Renal pelvis (tissue), 4 donors: Measurements from ENCODE around the gene CBFA2T3. TPM values are rescaled to one million over a fixed set of nuclear protein-coding genes. Genes with fewer than 3 reads are reported as not detected.
"Not testable (repeated sequence)": the region's sequence is repeated elsewhere in the genome, so short reads cannot be mapped to it uniquely, and the experiment has no call there.

Experiments used
- DNase-seq: peaks from one replicate; pipeline ENCODE4 v3.0.0-alpha.2; 2013
- polyA plus RNA-seq, 3 donors: library from polyadenylated mRNA; unstranded; fragments of 120-200 nt; gene quantifications; one replicate each; pipeline ENCODE4 v1.2.1, GENCODE V29; 2013; ENCODE audit not compliant: insufficient read length in 3 of 3

The CBFA2T3 gene
- polyA plus RNA-seq, 3 donors: 3.1 to 3.6 (median 3.5) TPM

DNA sequence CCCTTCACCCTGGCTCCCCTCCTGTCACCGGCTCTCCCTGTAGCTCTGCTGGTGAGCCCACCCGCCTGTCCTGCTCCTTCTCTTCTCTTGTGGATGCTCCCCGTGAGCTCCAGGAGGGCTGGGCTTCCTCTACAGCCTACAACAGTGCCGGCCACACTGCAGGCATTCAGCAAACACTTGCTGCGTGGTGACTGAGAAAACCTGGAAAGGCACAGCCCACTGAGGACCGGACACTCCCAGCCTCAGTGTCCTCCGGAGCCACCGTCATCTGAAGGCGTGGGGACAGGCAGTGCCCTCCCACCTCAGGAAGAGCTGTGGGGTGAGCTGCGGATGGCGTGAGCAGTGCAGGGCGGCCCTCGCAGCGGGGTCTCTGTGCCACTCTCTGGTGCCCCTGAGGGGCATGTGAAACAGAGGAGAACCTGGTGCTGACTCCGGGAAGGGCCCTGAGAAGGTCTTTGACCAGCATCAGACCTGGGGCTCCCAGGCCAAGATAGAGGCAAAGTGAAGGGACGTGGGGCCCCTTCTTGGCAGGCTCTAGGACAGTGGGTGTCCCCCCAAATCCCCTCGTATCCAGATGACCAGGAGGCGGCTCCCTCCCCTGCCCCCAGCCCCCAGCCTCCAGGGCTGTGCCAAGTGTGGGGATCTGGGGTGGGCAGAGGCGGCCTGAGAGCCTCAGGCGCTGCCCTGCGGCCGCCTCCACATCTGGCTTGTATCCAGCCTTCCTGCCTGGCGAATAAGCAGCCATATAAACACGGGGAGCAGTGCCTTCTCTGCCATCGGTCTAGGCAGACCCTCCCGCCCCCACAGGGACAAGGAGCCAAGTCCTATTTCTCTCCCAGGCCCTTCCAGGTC is 66.5 kb downstream of the CBFA2T3 start:
- no peak for DNase-seq

DNA sequence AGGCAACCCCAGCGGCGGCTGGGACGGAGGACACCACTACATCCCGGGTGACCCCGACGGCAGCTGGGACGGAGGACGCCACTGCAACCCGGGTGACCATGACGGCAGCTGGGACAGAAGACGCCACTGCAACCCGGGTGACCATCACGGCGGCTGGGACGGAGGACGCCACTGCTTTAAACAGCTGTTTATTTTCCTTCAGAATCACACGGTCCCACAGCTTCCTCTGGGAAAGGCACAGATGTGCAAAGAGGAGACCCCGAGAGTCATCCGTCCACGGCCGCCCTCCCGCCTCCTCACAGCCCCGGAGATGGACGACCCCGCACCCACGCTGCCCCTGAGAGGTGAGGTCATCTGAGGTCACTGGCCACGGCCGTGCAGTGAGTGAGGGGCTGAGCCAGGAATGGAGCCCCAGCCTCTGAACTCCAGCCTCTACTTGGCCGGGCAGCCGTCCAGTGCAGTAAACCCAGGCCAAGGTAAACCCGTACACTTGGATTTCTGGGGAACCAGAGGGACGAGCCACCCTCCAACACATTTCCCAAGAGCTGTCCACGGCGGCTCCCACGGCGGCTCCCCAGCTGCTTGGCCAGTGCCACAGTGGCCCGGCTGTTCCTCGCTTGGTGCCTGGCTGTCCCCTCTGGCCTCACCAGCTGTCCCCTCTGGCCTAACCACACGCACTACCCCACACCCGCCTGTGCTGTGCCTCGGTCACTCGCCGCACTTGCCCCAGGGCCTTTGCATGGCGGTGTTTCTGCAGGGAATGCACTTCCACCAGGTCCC is 67.4 kb downstream of the CBFA2T3 start:
- no peak for DNase-seq

DNA sequence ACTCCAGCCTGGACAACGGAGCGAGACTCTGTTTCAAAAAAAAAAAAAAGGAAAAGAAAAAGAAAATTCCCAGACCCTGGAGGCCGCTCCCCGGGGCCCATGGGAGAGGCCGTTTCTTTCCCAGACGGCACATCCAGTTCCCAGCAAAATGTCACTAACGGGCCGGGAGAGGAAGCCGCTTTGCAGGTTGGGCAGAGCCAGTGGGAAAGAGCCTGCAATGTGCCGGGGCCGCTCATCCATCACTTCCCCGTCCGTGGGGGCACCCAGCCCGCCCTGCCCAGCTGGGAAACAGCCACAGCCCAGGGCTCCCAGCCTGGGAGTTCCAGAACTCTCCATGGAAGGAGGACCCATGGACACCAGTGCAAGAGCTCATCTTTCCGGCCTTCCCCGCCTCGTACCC is 68.7 kb downstream of the CBFA2T3 start:
- DNase-seq: no peak

DNA sequence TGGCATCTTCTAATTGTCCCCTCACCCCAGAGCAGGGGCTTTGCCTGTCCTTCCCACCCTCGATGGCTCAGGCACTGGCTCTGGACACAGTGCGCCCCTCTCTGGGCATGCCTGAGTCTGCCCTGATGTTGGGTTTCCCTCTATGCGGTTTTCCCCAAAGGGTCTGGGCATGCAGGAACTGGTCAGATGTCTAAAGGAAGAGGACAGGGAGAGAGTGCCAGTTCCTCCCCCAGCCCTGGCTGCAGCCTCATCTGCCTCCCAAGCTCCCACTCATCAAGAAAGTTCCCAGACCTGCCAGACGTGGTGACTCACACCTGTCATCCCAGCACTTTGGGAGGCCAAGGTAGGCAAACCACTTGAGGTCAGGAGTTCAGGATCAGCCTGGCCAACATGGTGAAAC is 69.2 kb downstream of the CBFA2T3 start:
- no peak for DNase-seq

DNA sequence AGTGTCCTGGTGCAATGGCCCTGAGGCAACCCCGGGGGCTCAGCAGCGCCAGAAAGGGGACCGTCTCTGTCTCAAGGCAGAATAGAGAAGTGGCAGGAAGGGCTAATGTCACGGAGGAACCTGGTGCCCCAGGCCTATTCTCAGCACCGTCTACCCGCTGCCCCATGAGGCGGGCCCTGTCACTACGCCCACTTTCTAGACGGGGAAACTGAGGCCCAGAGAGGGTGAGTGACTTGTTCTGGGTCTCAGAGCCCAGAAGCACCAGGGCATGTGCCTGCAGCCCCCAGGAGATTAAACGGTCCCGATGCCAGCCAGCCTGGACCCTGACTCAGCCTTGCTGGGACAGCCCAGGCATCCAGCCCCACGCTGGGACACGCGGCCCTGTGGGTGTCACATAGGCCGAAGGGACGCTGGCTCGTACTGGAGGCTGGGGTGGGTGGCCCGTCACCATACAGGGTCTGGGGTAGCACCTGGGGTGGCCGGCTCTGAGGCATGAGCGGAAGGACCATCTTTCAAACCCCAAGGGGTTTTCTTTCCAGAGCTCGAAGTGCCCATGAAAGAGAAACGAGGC is 70.4 kb downstream of the CBFA2T3 start:
- no peak for DNase-seq

DNA sequence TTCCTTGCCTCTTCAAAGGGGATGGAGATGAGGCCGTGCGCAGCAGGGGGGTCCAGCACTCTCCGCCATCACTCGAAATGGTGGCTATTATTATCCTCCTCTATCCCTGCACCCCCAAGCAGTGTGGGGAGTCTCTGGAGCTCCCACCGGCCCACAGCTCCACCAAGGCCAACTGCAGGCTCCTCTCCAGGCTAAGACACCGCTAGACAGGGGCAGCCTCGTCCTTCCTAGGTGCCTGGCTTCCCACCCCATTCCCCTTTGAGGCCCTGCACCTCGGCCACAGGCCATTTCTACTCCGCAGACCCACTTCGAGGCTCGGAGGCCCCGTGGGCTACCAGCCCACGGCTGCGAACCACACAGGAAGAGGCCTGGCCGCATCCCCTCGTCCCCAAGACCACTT is 71.0 kb downstream of the CBFA2T3 start:
- no peak for DNase-seq

DNA sequence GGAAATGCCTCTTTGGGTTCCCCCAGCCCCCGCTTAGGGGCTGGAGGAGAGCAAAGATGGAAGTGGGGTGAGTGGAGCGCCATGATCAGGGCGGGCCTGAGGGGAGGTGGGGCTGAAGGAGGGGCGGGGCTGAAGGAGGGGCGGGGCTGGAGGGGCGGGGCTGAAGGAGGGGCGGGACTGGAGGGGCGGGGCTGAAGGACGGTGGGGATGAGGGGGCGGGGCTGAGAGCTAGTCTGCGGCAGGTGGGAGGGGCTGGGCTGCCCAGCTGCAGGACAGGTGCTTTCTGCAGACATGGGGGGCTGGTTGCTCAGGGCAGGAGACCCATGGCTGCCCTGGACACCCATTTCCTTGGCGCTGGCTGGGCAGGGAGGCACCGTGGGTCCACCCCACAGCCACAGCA is 71.4 kb downstream of the CBFA2T3 start:
- DNase-seq: no peak

DNA sequence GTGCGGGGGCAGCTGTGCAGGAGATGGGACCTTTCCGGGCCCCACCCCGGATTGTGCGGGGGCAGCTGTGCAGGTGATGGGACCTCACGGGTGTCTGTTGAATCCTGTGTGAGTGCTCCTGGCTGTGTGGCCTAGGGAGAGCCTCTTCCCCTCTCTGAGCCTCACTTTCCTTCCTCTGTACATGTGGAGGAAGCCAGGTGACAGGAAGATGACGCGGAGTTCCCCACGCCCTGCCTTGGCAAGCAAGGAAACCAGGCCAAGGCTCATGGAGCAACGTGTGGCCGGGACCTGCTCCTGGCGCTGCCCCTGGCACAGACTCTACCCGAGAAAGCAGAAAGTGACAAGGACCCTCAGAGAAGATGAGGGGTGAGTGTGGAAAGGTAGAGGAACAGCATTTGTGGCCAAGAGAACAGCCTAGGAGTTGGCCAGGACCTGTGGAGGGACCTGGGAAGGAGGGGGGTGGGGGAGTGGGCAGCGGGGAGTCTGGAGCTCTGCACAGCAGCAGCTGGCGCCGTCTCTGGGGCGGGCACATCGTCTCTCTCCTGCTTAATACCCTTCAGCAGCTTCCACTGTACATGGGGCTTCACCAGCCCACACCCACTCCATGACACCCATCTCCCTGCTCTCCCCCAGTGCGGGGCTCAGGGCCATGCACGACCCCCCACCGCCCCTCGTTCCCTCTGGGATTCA is 72.2 kb downstream of the CBFA2T3 start:
- no peak for DNase-seq

DNA sequence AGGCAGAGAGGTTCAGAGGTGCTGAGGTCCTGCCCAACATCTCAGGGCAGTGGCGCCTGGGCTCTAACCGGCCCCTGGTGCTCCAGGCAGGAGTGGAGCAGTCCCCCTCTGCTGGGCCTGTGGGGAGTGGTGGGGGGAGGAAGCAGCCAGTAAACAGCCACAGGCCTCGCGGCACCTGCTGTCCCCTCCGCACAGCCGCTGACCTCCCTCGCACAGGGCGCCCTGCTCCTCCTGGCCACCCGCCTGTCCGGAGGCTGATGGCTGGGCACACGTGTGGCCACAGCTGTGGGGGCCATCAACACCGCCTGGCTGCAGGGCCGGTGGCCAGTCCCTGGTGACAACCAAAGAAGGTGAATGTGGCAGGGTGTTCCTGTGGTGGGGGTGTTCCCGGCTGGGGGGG is 73.7 kb downstream of the CBFA2T3 start:
- DNase-seq: no peak

DNA sequence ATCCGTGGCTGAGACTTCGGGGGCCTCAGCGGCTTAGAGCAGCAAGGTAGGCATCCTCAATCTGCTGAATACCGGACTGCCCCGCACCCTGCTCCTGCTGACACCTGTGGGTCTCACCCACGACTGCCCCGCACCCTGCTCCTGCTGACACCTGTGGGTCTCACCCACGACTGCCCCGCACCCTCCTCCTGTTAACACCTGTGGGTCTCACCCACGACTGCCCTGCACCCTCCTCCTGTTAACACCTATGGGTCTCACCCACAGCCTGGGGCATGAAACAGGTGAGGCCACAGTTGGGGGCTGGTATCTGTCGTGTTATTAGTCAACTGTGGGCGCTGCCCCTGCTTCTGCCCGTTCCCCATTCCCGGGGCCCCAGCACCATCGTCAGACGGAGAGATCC is 74.3 kb downstream of the CBFA2T3 start:
- no peak for DNase-seq

DNA sequence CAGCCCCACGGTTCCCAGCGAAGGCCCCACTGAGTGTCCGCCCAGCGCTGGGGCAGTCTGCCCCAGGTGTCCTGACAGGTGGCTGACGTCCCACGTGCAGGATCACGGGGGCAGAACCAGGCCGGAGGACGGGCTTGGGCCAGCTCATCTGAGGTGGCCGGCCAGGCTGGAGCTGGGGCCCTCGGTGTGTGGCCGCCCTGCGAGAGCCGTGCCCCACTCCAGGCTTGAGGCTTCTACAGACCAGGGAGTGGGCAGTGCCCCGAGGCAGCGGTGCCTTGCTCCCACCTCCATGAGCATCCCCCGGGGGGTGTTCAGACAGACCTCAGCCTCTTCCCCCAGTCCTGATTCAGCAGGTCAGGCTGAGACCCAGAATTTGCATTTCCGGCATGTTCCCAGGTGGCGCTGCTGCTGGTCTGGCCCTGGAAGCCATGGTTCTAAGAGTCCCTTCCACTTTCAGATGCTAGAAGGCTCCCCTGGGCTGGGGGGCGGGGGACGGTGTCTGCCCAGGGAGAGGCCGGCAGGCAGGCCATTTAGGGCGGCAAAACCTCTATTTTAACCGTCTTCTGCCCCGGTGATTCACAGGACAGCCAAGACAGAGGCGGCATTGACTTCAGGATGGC is 75.2 kb downstream of the CBFA2T3 start:
- no peak for DNase-seq

DNA sequence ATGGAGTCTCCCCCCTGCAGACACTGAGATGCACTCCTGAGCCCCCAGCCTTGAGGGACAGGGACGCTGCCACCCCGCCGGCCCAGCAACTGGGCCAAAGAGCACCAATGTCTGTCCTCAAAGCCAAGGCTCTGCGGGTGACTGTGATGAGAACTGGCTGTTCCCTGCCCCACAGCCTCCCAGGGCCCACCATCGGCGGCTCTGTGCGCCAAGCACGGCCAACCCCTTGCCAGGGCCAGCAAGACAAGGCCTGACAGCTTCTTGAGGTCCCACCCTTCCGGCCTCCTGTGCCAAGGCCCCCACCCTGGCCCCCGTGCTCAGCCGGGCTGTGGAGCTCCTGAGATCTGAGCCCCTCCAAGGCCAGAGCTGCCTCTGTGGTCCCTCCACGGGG is 76.3 kb downstream of the CBFA2T3 start:
- no peak for DNase-seq

DNA sequence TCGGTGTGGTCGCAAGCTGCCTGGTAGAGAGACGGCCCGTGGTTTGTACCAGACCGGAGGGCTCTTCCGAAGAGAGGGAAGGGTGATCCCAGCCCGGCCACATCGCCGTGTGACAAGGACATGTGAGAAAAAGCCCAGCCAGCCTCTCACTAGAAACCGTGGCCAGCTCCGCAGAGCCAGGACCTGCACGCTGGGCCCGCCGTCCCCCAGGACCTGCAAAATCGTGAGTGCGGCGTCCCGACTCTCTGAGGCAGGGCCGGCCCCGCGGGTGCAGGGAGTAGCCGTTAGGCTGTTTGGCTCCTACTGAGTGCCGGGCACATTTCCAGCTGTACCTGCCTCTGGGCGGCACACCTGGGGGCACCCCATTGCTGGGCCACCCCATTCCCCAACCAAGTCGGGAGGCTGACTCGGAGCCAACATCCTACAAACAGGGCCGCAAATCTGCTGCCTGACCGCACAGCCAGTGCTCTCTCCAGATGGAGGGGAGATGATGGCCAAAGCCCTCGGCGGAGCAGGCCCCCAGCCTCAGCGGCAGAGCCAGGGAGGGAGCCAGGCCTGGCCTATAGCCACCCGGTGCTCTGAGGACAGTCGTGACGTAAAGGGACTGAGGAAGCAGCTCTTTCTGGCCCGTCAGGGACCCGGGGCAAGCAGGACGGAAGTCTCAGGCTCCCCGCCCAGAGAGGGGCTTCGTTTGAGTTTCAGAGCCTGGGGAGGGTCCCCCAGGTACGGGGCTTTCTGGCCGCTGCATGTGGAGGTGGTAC is 76.9 kb downstream of the CBFA2T3 start:
- DNase-seq: no peak

DNA sequence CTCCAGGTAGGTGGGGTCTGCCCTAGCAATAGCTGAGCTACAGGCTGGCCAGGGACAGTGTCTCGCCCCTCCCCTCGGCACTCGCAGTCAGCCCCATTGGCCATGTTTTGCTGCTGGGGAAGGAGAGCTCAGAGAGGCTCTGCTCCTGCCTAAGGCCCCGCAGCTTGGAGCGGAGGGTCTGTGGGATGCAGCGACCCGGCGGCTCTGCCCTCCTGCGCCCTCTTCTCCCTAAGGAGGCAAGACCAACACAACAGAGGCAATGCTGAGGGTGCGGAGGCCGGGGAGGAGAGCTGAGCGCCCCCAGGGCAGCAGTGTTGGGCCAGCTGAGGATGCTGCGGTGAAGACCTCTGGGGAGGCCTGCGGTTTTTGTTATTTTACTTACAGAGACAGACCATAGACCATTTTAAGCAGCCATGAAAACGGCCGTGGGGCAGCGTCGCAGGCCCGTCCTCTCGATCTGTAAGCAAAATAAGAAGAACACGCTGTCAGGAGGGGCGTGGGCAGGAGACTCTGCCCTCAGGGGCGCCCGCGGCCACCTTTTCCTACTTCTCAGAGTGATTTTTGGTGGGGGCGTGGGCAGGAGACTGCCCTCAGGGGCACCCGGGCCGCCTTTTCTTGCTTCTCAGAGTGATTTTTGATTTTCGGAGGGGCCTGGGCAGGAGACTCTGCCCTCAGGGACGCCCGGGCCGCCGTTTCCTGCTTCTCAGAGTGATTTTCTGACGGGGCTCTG is 79.1 kb downstream of the CBFA2T3 start:
- no peak for DNase-seq

DNA sequence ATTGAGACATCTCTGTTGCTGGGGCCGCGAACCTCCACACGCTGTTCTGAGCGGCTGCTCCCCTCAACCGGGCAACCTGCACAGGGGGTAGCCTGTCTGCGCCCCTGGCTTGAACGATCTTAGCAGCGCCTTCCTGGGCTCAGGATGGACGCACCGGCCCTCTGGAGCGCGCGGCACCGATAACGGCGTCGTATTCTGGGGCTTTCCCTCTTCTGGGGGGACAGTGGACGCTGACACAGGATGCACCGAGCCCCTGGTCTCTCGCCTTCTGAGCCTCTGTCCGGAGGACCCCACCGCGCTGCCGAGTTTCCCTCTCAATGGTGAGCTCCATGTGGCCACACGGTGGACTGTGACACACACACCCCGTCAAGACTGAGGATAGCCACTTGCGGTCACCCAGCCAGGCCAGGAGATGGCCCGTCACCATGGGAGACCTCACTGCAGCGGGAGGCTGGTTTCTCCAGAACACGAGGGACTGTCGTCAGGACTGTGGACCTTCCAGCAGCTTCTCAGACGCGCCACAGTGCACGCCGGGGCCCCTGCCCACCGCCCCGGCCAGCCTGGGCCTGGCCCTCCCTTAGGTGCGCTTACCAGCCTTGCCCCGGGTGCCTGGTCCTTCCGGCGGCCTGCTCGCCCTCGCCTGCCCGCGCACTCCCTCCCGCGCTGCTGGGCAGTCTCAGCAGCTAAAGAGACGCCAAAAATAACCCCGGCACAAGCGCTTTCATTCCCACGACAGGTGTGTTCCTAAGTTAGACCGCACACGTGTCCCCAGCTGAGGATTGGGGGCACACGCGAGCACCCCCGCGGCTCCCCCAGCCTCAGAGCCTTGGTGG is 80.6 kb downstream of the CBFA2T3 start:
- DNase-seq: no peak

DNA sequence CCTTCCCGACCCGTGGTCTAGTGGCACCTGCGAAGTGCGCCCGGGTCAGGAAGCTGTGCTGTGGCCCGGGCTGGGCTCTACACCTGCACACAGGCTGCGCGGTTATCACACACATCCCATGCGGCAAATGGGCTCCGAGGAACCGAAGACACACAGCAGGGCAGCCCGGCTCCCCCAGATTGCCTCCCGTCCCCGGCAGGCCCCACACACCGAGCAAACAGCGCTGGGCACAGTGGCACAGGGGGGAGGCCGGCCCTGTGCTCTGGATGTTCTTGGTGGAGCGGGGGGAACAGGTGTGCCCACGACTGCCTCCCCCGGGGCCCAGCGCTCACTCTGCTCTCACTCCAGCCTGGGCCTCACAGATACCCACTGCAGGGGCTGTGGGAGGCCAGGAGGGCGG is 81.7 kb downstream of the CBFA2T3 start:
- DNase-seq: no peak

DNA sequence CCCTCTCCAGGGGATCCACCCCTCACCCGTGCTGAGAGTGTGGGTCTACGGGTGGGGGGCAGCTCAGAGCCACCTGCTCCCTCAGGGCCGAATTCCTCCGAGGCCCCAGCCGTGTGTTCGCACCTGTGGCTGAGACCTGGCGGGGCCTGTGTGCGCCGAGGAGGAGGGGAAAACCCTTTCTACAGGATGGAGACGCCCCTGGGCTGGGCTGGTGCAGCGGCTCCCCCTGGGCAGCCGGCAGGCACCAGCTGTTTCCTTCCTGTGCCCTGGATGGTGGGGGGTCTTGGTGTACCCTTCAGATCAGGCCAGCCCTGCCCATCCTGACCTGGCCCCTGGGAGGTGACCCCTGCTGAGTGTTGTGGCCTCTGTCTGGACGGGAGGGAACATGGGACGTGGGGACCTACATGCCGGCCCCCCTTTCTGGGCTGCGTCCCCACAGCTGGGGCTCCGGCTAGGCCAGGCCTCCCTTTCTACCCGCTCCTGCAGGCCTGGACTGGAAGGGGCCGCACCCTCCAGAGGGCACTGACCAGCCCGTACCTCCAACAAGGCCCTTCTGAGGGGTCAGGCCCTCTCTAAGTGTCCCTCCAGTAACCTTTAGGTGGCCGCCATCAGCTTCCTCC is 82.2 kb downstream of the CBFA2T3 start:
- DNase-seq: no peak

DNA sequence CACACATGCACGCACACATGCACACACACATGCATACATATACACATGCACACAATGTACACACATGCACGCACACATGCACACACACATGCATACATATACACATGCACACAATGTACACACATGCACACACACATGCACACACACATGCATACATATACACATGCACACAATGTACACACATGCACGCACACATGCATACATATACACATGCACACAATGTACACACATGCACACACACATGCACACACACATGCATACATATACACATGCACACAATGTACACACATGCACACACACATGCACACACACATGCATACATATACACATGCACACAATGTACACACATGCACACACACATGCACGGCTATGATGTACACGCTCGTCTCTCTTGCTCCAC is 82.7 kb downstream of the CBFA2T3 start:
- DNase-seq: not testable (repeated sequence)
